ENCODE results near the gene DMD. TPM values are rescaled to one million over a fixed set of nuclear protein-coding genes. Genes with fewer than 3 reads are reported as not detected.
A peak's percentile ranks its signal among the peaks of the same experiment; 100 is the strongest.

Gene DMD
- total and polyA plus RNA-seq, 2 donors (not counting 1 experiment from before 2014, with no cell fraction given), result 5.1 to 7.2 TPM

DNA sequence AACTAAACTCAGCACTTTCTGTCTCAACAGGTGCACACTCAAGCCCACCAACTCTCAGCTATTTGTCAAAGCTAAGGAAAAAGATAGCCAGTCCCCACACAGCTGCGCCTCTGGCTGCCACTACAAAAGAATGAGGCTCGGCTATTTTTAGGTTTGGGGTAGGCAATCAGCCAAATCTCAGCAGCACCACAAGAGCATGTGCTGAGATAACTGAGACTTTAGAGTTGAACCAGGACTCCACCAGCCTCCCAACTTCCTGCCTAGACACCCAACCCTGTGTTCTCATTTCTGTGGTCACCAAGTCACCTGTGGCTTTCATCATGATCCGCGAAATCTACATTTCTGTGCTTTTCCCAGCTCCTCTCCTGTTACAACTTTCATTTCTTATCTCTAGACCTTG lies 28.0 kb downstream of the DMD start:
- DNase-seq (ENCODE audit: low read depth in 2 of 2), result peak; percentile 24 to 74
- Histone ChIP-seq H3K9me3 (ENCODE audit: control insufficient read depth, insufficient read depth, low read depth, low read length) (no peaks in the 10 kb centered on the region), H3K4me3 (replicated peaks in 1 of 4; ENCODE audit: control extremely low read depth in 1 of 4, insufficient read depth in 1 of 4, low read depth in 3 of 4, low read length in 4 of 4) (no peak overlapping the region), H3K9ac (ENCODE audit: insufficient read depth, low read length) (no peak overlapping the region), H3K79me2 (ENCODE audit: control insufficient read depth, insufficient read depth, low read length) (no peaks in the 10 kb centered on the region), H2AFZ (ENCODE audit: low read length) (no peak overlapping the region), H3K27ac (ENCODE audit: insufficient read depth, low read length) (no peak overlapping the region), H3K4me1 (ENCODE audit: control insufficient read depth, extremely low read depth, insufficient read depth, low read length) (no peaks in the 10 kb centered on the region), H3K4me2 (ENCODE audit: extremely low read depth, insufficient read depth, low read length) (peak overlapping the region; percentile 35), H4K20me1 (ENCODE audit: control insufficient read depth, extremely low read depth, insufficient read depth, low read length) (no peaks in the 10 kb centered on the region), H3K27me3 (ENCODE audit: control insufficient read depth, insufficient read depth, low read length) (no peaks in the 10 kb centered on the region), H3K36me3 (ENCODE audit: control insufficient read depth, insufficient read depth, low read length) (no peaks in the 10 kb centered on the region)
- TF ChIP-seq, protein P1, sequence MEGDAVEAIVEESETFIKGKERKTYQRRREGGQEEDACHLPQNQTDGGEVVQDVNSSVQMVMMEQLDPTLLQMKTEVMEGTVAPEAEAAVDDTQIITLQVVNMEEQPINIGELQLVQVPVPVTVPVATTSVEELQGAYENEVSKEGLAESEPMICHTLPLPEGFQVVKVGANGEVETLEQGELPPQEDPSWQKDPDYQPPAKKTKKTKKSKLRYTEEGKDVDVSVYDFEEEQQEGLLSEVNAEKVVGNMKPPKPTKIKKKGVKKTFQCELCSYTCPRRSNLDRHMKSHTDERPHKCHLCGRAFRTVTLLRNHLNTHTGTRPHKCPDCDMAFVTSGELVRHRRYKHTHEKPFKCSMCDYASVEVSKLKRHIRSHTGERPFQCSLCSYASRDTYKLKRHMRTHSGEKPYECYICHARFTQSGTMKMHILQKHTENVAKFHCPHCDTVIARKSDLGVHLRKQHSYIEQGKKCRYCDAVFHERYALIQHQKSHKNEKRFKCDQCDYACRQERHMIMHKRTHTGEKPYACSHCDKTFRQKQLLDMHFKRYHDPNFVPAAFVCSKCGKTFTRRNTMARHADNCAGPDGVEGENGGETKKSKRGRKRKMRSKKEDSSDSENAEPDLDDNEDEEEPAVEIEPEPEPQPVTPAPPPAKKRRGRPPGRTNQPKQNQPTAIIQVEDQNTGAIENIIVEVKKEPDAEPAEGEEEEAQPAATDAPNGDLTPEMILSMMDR (conservative IDR thresholded peaks at IDR 0.05 in 1 of 2, IDR thresholded peaks at IDR 0.05 in 1 of 2; ENCODE audit: low read depth in 1 of 2, low read length in 2 of 2), result no peak

DNA sequence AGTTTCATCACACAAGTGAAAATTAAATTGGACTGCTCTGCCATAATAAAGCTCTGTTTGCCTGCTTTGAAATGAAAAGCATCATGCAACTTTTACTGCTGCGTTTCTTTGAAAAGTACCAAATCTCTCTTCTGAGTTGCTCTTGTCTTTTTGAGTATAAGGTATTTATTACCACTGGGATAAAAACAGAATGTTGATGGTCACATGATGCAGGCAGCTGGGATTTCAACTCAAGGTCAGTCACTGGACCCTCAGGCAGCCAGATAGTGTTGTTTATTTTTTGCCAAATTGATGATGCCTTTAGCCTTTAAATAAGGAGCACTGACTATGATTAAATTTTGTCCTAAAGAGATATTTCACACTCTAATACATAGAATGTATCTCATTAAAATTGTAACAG lies 32.7 kb downstream of the DMD start:
- H3K4me2 ChIP-seq (ENCODE audit: extremely low read depth, insufficient read depth, low read length), result no peak overlapping the region
- TF ChIP-seq EZH2 (IDR thresholded peaks at IDR 0.05; ENCODE audit: low read length, missing control alignments), result no peak
- TF ChIP-seq, protein P1 (conservative IDR thresholded peaks at IDR 0.05 in 1 of 2, IDR thresholded peaks at IDR 0.05 in 1 of 2; ENCODE audit: low read depth in 1 of 2, low read length in 2 of 2), result no peak
- H3K36me3 ChIP-seq (ENCODE audit: control insufficient read depth, insufficient read depth, low read length), result no peaks in the 10 kb centered on the region
- H3K4me1 ChIP-seq (ENCODE audit: control insufficient read depth, extremely low read depth, insufficient read depth, low read length), result no peaks in the 10 kb centered on the region
- H3K79me2 ChIP-seq (ENCODE audit: control insufficient read depth, insufficient read depth, low read length), result no peaks in the 10 kb centered on the region
- no peak overlapping the region for H3K27ac ChIP-seq (ENCODE audit: insufficient read depth, low read length)
- H2AFZ ChIP-seq (ENCODE audit: low read length), result no peak overlapping the region
- no peaks in the 10 kb centered on the region for H3K9me3 ChIP-seq (ENCODE audit: control insufficient read depth, insufficient read depth, low read depth, low read length)
- no peaks in the 10 kb centered on the region for H3K27me3 ChIP-seq (ENCODE audit: control insufficient read depth, insufficient read depth, low read length)
- H3K4me3 ChIP-seq (replicated peaks in 1 of 4; ENCODE audit: control extremely low read depth in 1 of 4, insufficient read depth in 1 of 4, low read depth in 3 of 4, low read length in 4 of 4), result no peak overlapping the region
- H3K9ac ChIP-seq (ENCODE audit: insufficient read depth, low read length), result no peak overlapping the region
- no peaks in the 10 kb centered on the region for H4K20me1 ChIP-seq (ENCODE audit: control insufficient read depth, extremely low read depth, insufficient read depth, low read length)
- DNase-seq (ENCODE audit: low read depth in 2 of 2), result no peak

- DNase-seq (ENCODE audit: low read depth in 2 of 2), result no peak
- Histone ChIP-seq H3K4me1 (ENCODE audit: control insufficient read depth, extremely low read depth, insufficient read depth, low read length) (no peaks in the 10 kb centered on the region), H4K20me1 (ENCODE audit: control insufficient read depth, extremely low read depth, insufficient read depth, low read length) (no peaks in the 10 kb centered on the region), H3K4me2 (ENCODE audit: extremely low read depth, insufficient read depth, low read length) (no peak overlapping the region), H3K9me3 (ENCODE audit: control insufficient read depth, insufficient read depth, low read depth, low read length) (no peaks in the 10 kb centered on the region), H3K27ac (ENCODE audit: insufficient read depth, low read length) (no peak overlapping the region), H3K79me2 (ENCODE audit: control insufficient read depth, insufficient read depth, low read length) (no peaks in the 10 kb centered on the region), H3K27me3 (ENCODE audit: control insufficient read depth, insufficient read depth, low read length) (no peaks in the 10 kb centered on the region), H3K9ac (ENCODE audit: insufficient read depth, low read length) (no peak overlapping the region), H3K4me3 (replicated peaks in 1 of 4; ENCODE audit: control extremely low read depth in 1 of 4, insufficient read depth in 1 of 4, low read depth in 3 of 4, low read length in 4 of 4) (no peak overlapping the region), H3K36me3 (ENCODE audit: control insufficient read depth, insufficient read depth, low read length) (no peaks in the 10 kb centered on the region), H2AFZ (ENCODE audit: low read length) (no peak overlapping the region)
- TF ChIP-seq, protein P1 (conservative IDR thresholded peaks at IDR 0.05 in 1 of 2, IDR thresholded peaks at IDR 0.05 in 1 of 2; ENCODE audit: low read depth in 1 of 2, low read length in 2 of 2), result no peak
- TF ChIP-seq EZH2 (IDR thresholded peaks at IDR 0.05; ENCODE audit: low read length, missing control alignments), result no peak
These were observed 33.1 kb downstream of the DMD start for GRCh38 chrX:33178218-33178617.
